Neural crest cell (in vitro differentiated cells): ENCODE results near the gene CEP162. TPM values are rescaled to one million over a fixed set of nuclear protein-coding genes. Genes with fewer than 3 reads are reported as not detected.

Source experiments
- DNase-seq: peaks from one replicate; pipeline ENCODE4 v3.0.0; 2021; ENCODE audit warnings: low read depth, mixed read lengths, low spot score
- H3K27ac Mint-ChIP-seq: one replicate; pipeline ENCODE4 v1.8.0; 2021; ENCODE audit warnings: mild to moderate bottlenecking, mixed read lengths; ENCODE audit not compliant: unreplicated experiment
- H3K27me3 Mint-ChIP-seq: 2 replicates; pipeline ENCODE4 v1.8.0; 2021; ENCODE audit warnings: low read depth, mild to moderate bottlenecking, mixed read lengths
- H3K36me3 Mint-ChIP-seq: 2 replicates; pipeline ENCODE4 v1.8.0; 2021; ENCODE audit warnings: low read depth, mild to moderate bottlenecking, mixed read lengths
- H3K4me1 Mint-ChIP-seq: 2 replicates; pipeline ENCODE4 v1.8.0; 2021; ENCODE audit warnings: mixed read lengths
- H3K4me3 Mint-ChIP-seq: one replicate; pipeline ENCODE4 v1.8.0; 2021; ENCODE audit warnings: mild to moderate bottlenecking, mixed read lengths
- H3K9me3 Mint-ChIP-seq: 2 replicates; pipeline ENCODE4 v1.8.0; 2021; ENCODE audit warnings: mixed read lengths
- total RNA-seq: library from RNA; stranded (reverse); gene quantifications from 2 replicates; pipeline ENCODE4 v1.2.1, GENCODE V29; 2021
- TF ChIP-seq, protein P1 (sequence below): fragments of 200-600 bp; sonication (generic); conservative IDR thresholded peaks from 2 replicates; pipeline ENCODE4 v1.5.0; 2021; ENCODE audit warnings: antibody characterized with exemption, mild to moderate bottlenecking

CEP162 gene
- total RNA-seq, 1 donor from 2014 or later = 19.4 TPM

DNA sequence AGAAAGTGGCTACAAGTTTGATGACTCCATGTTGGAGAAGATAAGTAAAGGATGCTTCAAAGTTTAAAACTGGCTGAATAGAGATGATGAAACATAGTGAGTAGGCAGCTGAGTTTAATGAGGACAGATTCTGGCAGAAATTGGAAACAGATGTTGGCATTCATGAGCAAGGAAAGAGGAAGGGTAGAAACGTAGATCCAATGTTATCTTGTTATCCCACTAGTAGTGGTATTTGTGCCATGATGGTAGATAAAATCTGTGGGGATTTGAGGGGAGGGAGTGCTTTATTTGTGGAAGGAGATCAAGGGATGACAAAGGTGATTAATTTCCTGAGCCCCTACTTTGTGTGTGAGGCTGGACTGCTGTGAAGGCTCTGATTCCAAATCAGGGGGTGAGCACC lies 124.4 kb downstream of the CEP162 start:
- Mint-ChIP-seq H3K36me3 (no peaks in the 10 kb centered on the region), H3K4me3 (no peak overlapping the region), H3K27me3 (no peaks in the 10 kb centered on the region), H3K9me3 (peaks cover 4% of the 10 kb centered on the region), H3K4me1 (no peaks in the 10 kb centered on the region), H3K27ac (no peak overlapping the region)
- DNase-seq = no peak
- TF ChIP-seq, protein P1, sequence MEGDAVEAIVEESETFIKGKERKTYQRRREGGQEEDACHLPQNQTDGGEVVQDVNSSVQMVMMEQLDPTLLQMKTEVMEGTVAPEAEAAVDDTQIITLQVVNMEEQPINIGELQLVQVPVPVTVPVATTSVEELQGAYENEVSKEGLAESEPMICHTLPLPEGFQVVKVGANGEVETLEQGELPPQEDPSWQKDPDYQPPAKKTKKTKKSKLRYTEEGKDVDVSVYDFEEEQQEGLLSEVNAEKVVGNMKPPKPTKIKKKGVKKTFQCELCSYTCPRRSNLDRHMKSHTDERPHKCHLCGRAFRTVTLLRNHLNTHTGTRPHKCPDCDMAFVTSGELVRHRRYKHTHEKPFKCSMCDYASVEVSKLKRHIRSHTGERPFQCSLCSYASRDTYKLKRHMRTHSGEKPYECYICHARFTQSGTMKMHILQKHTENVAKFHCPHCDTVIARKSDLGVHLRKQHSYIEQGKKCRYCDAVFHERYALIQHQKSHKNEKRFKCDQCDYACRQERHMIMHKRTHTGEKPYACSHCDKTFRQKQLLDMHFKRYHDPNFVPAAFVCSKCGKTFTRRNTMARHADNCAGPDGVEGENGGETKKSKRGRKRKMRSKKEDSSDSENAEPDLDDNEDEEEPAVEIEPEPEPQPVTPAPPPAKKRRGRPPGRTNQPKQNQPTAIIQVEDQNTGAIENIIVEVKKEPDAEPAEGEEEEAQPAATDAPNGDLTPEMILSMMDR = no peak

DNA sequence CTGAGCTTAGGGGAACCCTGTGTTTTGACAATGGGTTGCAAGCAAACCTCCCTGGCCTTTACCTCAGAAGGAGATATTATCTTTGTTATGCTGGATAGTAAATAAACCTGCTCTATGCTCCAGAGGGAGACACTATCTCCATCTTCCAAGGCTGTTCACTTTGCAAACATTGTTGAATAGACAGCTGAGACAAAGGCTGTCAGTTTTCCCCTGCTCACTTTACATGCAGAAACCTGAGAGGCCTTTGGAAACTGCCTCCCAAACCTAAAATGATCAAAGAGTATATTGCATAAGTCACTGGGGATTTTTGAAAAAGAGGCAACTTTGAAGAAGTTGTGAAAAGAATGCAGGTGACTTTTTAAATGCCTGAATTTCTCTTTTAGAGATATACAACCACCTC lies 132.3 kb downstream of the CEP162 start:
- Mint-ChIP-seq H3K4me3 (no peak overlapping the region), H3K9me3 (no peaks in the 10 kb centered on the region), H3K27me3 (no peaks in the 10 kb centered on the region), H3K27ac (no peak overlapping the region), H3K4me1 (no peaks in the 10 kb centered on the region), H3K36me3 (no peaks in the 10 kb centered on the region)
- TF ChIP-seq, protein P1 = no peak
- no peak for DNase-seq

DNA sequence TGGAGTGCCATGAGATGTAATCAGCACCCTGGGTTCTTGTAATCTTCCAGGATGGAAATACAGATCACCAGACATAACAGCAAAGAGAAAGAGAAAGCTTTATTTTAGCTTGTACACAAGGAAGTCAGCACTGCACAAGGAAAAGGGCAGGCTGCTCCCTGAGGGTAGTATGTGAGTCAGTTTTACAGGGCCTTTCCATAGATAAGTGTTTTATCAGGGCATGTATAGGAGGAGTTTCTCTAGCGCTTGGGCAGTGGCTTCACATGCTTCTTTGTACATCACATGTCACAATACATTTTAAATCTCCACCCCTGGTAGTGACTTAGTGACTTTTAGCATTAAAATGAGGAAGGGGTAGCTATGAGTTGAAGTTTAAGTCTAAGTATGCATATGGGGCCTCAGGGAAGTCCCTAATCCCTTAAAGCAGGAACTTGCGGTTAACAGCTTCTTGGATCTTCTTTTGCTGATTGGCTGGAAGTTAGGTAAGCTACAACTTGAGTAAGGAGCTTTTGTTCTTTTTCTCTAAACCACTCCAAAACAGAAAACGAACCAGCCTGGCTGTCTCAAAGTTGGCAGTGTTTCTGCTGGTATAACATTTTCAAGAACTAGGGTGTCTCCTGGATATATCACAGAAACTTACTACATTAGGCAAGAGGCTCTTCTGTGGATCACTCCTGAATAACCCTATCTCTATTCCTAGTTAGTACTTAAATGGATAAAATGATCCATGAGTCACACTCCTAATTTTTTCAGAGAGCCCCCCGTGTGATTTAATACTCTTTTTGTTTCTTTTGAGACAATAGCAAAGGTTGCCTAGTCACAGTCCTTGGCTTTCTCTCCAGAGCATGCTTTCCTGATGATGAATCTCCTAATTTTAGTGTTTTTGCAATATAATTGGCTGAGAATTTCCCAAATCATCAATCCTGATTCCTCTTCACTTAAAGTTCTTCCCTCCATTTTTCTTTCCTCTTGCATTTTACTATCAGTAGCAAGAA lies 133.7 kb downstream of the CEP162 start:
- H3K9me3 Mint-ChIP-seq = no peaks in the 10 kb centered on the region
- H3K4me1 Mint-ChIP-seq = no peaks in the 10 kb centered on the region
- no peak overlapping the region for H3K4me3 Mint-ChIP-seq
- TF ChIP-seq, protein P1 = no peak
- no peaks in the 10 kb centered on the region for H3K27me3 Mint-ChIP-seq
- no peak overlapping the region for H3K27ac Mint-ChIP-seq
- no peak for DNase-seq
- no peaks in the 10 kb centered on the region for H3K36me3 Mint-ChIP-seq

DNA sequence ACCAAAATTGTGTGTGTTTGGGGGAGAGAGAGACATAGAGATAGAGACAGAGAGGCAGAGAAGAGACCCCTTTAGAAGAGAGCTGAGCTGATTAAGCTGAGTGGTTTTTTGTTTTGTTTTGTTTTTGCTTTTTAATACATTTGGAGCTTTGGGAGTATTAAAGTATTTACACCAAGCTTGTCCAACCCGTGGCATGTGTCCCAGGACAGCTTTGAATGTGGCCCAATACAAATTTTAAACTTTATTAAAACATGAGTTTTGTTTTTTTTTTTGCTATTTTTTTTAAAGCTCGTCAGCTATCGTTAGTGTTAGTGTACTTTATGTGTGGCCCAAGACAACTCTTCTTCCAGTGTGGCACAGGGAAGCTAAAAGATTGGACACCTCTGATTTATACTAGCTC lies 137.9 kb downstream of the CEP162 start:
- no peak for DNase-seq
- Mint-ChIP-seq H3K36me3 (no peaks in the 10 kb centered on the region), H3K27ac (no peak overlapping the region), H3K4me3 (no peak overlapping the region), H3K4me1 (no peaks in the 10 kb centered on the region), H3K27me3 (peaks cover 3% of the 10 kb centered on the region), H3K9me3 (no peaks in the 10 kb centered on the region)
- TF ChIP-seq, protein P1 = no peak

DNA sequence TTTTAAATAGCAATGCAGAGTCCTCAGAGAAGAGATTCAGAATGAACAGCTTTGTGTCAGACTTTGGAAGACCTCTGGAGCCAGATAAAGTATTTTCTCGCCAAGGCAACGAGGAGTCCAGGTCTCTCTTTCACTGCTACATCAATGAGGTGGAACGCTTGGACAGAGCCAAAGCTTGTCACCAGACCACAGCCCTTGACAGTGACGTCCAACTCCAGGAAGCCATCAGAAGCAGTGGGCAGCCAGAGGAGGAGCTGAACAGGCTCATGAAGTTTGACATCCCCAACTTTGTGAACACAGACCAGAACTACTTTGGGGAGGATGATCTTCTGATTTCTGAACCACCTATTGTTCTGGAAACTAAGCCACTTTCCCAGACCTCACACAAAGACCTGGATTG lies 138.4 kb downstream of the CEP162 start:
- DNase-seq = no peak
- H3K36me3 Mint-ChIP-seq = no peaks in the 10 kb centered on the region
- H3K27me3 Mint-ChIP-seq = peaks cover 3% of the 10 kb centered on the region
- H3K9me3 Mint-ChIP-seq = no peaks in the 10 kb centered on the region
- no peaks in the 10 kb centered on the region for H3K4me1 Mint-ChIP-seq
- TF ChIP-seq, protein P1 = no peak
- no peak overlapping the region for H3K27ac Mint-ChIP-seq
- no peak overlapping the region for H3K4me3 Mint-ChIP-seq
